HFFc6 (cell line): ENCODE measurements around the gene XAB2. TPM values are rescaled to one million over a fixed set of nuclear protein-coding genes. Genes with fewer than 3 reads are reported as not detected.

Experiments used
- DNase-seq: peaks from one replicate; pipeline ENCODE4 v3.0.0-alpha.2; 2018
- H3K27ac Mint-ChIP-seq: 2 replicates; pipeline ENCODE4 v1.8.0; 2020; ENCODE audit warnings: mild to moderate bottlenecking, mixed read lengths
- H3K27me3 Mint-ChIP-seq: 2 replicates; pipeline ENCODE4 v1.8.0; 2021; ENCODE audit warnings: mild to moderate bottlenecking, moderate library complexity, mixed read lengths; ENCODE audit not compliant: insufficient read depth
- H3K36me3 Mint-ChIP-seq: 2 replicates; pipeline ENCODE4 v1.8.0; 2021; ENCODE audit warnings: low read depth, mixed read lengths
- H3K4me1 Mint-ChIP-seq: 2 replicates; pipeline ENCODE4 v1.8.0; 2020; ENCODE audit warnings: low read depth, mixed read lengths
- H3K4me3 Mint-ChIP-seq: 2 replicates; pipeline ENCODE4 v1.8.0; 2020; ENCODE audit warnings: mild to moderate bottlenecking, moderate library complexity, mixed read lengths
- H3K9me3 Mint-ChIP-seq: 2 replicates; pipeline ENCODE4 v1.8.0; 2020; ENCODE audit warnings: mild to moderate bottlenecking, mixed read lengths
- CTCF ChIP-seq: fragments of 200-600 bp; sonication (generic); IDR thresholded peaks from 2 replicates; pipeline ENCODE4 v1.5.0; 2021; ENCODE audit warnings: antibody characterized with exemption, mild to moderate bottlenecking
- total RNA-seq, 6 experiments: library from RNA; stranded (reverse); fragmentation: NEBNext Ultra II Directional; extraction: Animal tissue kit (Norgen Biotek cat#: 25700); gene quantifications; 2 replicates in 1 of 6; 3 replicates in 5 of 6; pipeline ENCODE4 v1.2.3, GENCODE V29; 2021

Gene XAB2
- total RNA-seq, 6 experiments from 2014 or later, result 35.1 to 39.8 (median 36.3) TPM

GRCh38 chr19:7610491-7611240, 18.7 kb downstream of the XAB2 start:
- Mint-ChIP-seq H3K36me3 (no peaks in the 10 kb centered on the region), H3K27ac (no peak overlapping the region), H3K4me3 (no peak overlapping the region), H3K9me3 (peaks cover 1% of the 10 kb centered on the region; the same call in 1 of the 2 replicates), H3K4me1 (no peaks in the 10 kb centered on the region), H3K27me3 (peaks cover 5% of the 10 kb centered on the region)
- TF ChIP-seq CTCF, result no peak
- no peak for DNase-seq

GRCh38 chr19:7607874-7608560, 21.3 kb downstream of the XAB2 start:
- Mint-ChIP-seq H3K4me1 (no peaks in the 10 kb centered on the region), H3K27me3 (peaks cover 8% of the 10 kb centered on the region), H3K27ac (no peak overlapping the region), H3K9me3 (peaks cover 4% of the 10 kb centered on the region; the same call in 1 of the 2 replicates), H3K4me3 (no peak overlapping the region), H3K36me3 (no peaks in the 10 kb centered on the region)
- no peak for DNase-seq
- no peak for TF ChIP-seq CTCF

- no peak overlapping the region for H3K4me3 Mint-ChIP-seq
- no peaks in the 10 kb centered on the region for H3K4me1 Mint-ChIP-seq
- no peaks in the 10 kb centered on the region for H3K36me3 Mint-ChIP-seq
- peaks cover 11% of the 10 kb centered on the region for H3K27me3 Mint-ChIP-seq
- no peak for DNase-seq
- TF ChIP-seq CTCF, result no peak
- peaks cover 4% of the 10 kb centered on the region; the same call in 1 of the 2 replicates for H3K9me3 Mint-ChIP-seq
- H3K27ac Mint-ChIP-seq, result no peak overlapping the region
These were observed 22.0 kb downstream of the XAB2 start for GRCh38 chr19:7607212-7607873.

GRCh38 chr19:7606289-7606688, 23.1 kb downstream of the XAB2 start:
- Mint-ChIP-seq H3K27me3 (peaks cover 11% of the 10 kb centered on the region), H3K4me3 (no peak overlapping the region), H3K36me3 (no peaks in the 10 kb centered on the region), H3K27ac (no peak overlapping the region), H3K9me3 (peaks cover 4% of the 10 kb centered on the region; the same call in 1 of the 2 replicates), H3K4me1 (no peaks in the 10 kb centered on the region)
- no peak for TF ChIP-seq CTCF
- DNase-seq, result no peak

GRCh38 chr19:7605490-7606222, 23.7 kb downstream of the XAB2 start:
- H3K27me3 Mint-ChIP-seq, result peaks cover 11% of the 10 kb centered on the region
- no peak for DNase-seq
- TF ChIP-seq CTCF, result no peak
- H3K36me3 Mint-ChIP-seq, result no peaks in the 10 kb centered on the region
- H3K4me1 Mint-ChIP-seq, result no peaks in the 10 kb centered on the region
- no peak overlapping the region for H3K27ac Mint-ChIP-seq
- H3K4me3 Mint-ChIP-seq, result no peak overlapping the region
- H3K9me3 Mint-ChIP-seq, result peaks cover 4% of the 10 kb centered on the region; the same call in 1 of the 2 replicates
